T-helper 1 cell treated with Interleukin-12 subunit alpha and Interleukin-12 subunit beta and Interleukin-4 antibody, amounts not matched to agents 30 ng/mL and 1 ng/mL, for 36 hours (primary cell): ENCODE measurements around the gene POLA1. TPM values are rescaled to one million over a fixed set of nuclear protein-coding genes. Genes with fewer than 3 reads are reported as not detected.
"Not testable (repeated sequence)": the region's sequence is repeated elsewhere in the genome, so short reads cannot be mapped to it uniquely, and the experiment has no call there.

ENCODE experiments used
- intact Hi-C: fragments of 100-400 bp; cut with micrococcal nuclease; formaldehyde crosslinking; loops from one replicate; pipeline ENCODE4 v1.15.1; 2024
- total RNA-seq: library from RNA; stranded (reverse); gene quantifications from 2 replicates; pipeline ENCODE4 v1.2.3, GENCODE V29; 2022

Gene POLA1
- 27.2 and 28.2 TPM in 2 replicates for total RNA-seq

- intact Hi-C loops, result loop anchor here (1.0 to 10.0 kb wide), 5 partner anchors 46 to 786 kb away; partner anchors contain the start of genes APOO, CXorf58, EIF2S3 and PCYT1B
Measured at GRCh38 chrX:24693453-24694202, at the start of gene POLA1. TSS of gene POLA1 (plus strand) at chrX:24693918. CDS start at chrX:24693962, 44 bp downstream.

- intact Hi-C loops, result loop anchor here (2.0 to 10.0 kb wide), 3 partner anchors 133 to 251 kb away; partner anchors contain the start of gene PDK3
Measured at GRCh38 chrX:24646006-24646405, 47.7 kb upstream of the POLA1 start.

- intact Hi-C loops, result loop anchor here (1.0 to 10.0 kb wide), 4 partner anchors 47 to 252 kb away; partner anchors contain the start of genes PDK3 and POLA1
Measured at GRCh38 chrX:24646745-24647182, 47.0 kb upstream of the POLA1 start.

GRCh38 chrX:24647257-24648058 is 46.3 kb upstream of the POLA1 start, which contains the start of gene PCYT1B:
TSS of gene PCYT1B (minus strand) at chrX:24647347. CDS start at chrX:24647105, 242 bp downstream.
- intact Hi-C loops, result loop anchor here (1.0 to 10.0 kb wide), 4 partner anchors 46 to 253 kb away; partner anchors contain the start of genes PDK3 and POLA1

- intact Hi-C loops, result loop anchor here (5.0 to 10.0 kb wide), 2 partner anchors 181 to 254 kb away; partner anchors contain the start of gene PDK3
Measured at GRCh38 chrX:24648495-24648894, 45.2 kb upstream of the POLA1 start.

- intact Hi-C loops, result no loop called here
Measured at GRCh38 chrX:24651783-24652182, 41.9 kb upstream of the POLA1 start.

- intact Hi-C loops, result not testable (repeated sequence)
Measured at GRCh38 chrX:24655679-24656078, 38.0 kb upstream of the POLA1 start.

- intact Hi-C loops, result no loop called here
Measured at GRCh38 chrX:24657671-24658386, 35.9 kb upstream of the POLA1 start.

- intact Hi-C loops, result no loop called here
Measured at GRCh38 chrX:24658421-24658820, 35.3 kb upstream of the POLA1 start.

GRCh38 chrX:24659106-24659505 is 34.6 kb upstream of the POLA1 start:
- intact Hi-C loops, result no loop called here

- intact Hi-C loops, result no loop called here
Measured at GRCh38 chrX:24659646-24660045, 34.1 kb upstream of the POLA1 start.

- intact Hi-C loops, result no loop called here
Measured at GRCh38 chrX:24661292-24661691, 32.4 kb upstream of the POLA1 start.

GRCh38 chrX:24662352-24662751 is 31.4 kb upstream of the POLA1 start:
- intact Hi-C loops, result no loop called here

- intact Hi-C loops, result no loop called here
Measured at GRCh38 chrX:24668111-24668510, 25.6 kb upstream of the POLA1 start.

- intact Hi-C loops, result no loop called here
Measured at GRCh38 chrX:24672701-24673190, 21.0 kb upstream of the POLA1 start.

- intact Hi-C loops, result no loop called here
Measured at GRCh38 chrX:24673424-24673823, 20.3 kb upstream of the POLA1 start.

GRCh38 chrX:24676403-24677024 is 17.2 kb upstream of the POLA1 start:
- intact Hi-C loops, result no loop called here

- intact Hi-C loops, result no loop called here
Measured at GRCh38 chrX:24682739-24683432, 10.8 kb upstream of the POLA1 start.

- intact Hi-C loops, result no loop called here
Measured at GRCh38 chrX:24684048-24684447, 9.7 kb upstream of the POLA1 start.

GRCh38 chrX:24692305-24692704 is 1.4 kb upstream of the POLA1 start:
- intact Hi-C loops, result loop anchor here (5.0 to 10.0 kb wide), 4 partner anchors 180 to 785 kb away; partner anchors contain the start of genes APOO, CXorf58, EIF2S3 and ZFX
